DLD1 (cell line): ENCODE data around the gene SREBF1.

Experiments used
- in situ Hi-C: cut with HindIII; loops from 2 replicates; pipeline ENCODE4 v1.10.0; 2017; ENCODE audit warnings: low sequenced_read_pairs

Gene SREBF1

DNA sequence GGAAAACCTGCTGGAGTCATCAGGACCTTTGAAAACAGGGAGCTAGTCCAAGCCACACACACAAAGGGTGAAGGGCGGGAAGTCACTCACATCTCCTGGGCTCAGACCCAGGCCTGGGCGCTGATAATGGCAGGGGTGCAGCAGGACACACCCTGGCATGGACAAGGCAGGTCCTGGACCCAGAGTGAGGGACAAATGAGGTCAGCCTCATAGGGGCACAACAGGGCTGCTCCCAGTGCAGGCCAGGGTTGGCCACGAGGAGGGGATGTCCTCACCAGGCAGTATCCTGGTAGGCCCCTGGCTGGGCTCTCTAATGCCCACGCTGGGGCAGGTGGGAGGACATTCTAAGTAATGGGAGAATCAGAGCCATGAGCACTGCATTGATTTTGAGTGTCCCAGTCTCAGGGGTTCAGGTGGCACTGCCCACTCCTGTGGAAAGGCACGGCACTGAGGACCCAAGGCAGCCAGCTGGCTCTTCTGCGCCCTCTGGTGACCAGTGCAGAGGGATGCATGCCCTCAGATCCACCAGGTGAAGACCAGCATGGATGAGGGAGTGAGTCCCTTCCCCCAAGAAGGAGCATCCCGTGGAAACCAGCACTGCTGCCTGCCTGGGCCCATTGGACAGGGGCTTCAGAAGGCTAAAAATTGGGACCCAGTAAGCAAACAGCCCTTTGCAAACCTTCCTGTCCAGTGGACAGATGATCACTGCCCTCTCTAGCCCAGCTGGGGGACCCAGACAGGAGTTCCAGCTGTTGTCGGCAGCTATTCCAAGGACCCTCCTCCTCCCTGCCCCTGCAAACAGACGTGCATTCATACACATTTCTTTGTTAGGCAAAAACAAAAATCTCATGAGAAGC lies 23.4 kb upstream of the SREBF1 start:
- in situ Hi-C loops: no loop called here

DNA sequence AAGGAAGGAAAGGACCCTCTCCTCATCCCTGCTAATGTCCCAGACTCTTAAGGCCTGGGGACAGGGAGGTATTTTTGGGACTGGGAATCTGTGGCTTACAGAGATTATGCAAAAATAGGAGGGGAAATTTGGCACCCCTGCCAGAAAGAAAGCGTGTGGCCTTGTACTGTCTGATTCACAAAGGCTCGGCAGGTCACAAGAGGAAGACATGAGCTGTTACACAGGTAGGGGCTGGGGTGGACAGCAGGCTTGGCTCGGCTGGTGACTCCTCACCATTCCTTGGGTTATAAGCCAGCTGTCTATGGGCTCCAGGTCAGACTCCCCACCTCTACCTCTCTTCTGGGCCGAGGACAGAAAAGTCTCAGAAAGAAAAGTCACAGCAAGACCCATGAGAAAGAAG lies 20.7 kb upstream of the SREBF1 start:
- in situ Hi-C loops: no loop called here

DNA sequence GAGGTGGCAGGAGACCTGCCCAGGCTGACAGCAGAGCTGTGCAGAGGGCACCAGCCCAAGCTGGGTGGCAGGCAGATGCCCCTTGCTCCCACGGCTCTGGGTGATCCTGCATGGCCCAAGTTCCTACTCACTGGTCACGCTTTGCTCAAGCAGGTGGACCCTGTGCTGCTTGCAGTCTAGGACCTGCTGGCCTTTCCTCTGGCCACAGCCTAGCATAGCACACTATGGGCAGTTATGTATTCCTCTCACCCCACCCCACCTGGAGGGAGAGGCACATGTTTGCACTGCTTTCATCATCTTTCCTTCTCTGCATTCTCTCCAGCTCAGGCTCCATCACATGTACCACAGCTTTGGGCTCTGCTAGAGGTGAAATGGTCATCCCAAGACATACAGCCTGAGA lies 19.6 kb upstream of the SREBF1 start:
- in situ Hi-C loops: no loop called here

DNA sequence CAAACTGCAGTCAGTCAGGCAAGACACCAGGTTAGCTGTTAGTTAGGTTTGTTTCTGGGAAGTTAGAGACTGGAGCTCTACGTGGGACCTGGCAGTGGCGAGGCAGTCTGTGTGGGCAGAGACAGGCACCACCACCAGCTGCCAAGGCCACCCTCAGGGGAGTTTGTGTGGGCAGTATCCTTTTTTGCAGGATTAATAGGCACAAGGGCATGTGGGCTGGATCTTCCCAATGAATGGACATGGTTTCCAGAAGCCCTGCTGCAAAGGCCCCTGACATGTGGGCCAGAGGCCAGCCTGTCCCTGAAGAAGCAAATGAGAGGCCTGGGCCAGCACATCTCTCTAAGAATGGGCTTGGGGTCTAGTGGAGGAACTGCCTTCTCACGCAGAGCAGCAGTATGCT lies 19.2 kb upstream of the SREBF1 start:
- in situ Hi-C loops: no loop called here

DNA sequence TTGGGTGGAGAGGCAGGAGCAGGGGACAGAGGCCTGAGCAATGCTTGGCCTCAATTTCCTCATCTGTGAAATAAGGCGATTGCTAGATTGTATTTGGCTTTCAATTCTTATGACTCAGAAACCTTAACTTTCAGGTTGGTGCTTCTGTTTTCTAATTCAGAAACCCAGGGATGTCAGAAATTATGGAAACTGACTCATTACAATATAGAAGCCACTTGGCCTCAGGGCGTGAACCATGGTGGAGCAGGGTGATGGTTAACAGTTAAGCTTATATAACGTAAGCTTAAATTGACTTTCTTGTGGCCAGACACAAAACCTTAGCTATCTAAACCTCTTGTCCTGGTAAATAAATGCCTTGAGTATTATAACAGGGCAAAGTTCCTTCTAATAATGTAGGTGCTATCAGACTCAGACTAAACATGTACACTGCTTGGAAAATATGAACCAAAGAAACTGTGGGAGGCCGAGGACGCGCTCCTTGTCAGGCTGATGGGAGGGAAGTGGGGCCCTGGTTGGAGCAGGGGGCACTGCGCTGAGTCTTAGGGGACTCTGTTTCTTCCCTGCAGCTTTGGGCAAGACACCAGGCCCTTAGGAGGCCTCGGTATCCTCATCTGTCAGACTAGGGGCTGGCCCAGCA lies 17.1 kb upstream of the SREBF1 start:
- in situ Hi-C loops: no loop called here

DNA sequence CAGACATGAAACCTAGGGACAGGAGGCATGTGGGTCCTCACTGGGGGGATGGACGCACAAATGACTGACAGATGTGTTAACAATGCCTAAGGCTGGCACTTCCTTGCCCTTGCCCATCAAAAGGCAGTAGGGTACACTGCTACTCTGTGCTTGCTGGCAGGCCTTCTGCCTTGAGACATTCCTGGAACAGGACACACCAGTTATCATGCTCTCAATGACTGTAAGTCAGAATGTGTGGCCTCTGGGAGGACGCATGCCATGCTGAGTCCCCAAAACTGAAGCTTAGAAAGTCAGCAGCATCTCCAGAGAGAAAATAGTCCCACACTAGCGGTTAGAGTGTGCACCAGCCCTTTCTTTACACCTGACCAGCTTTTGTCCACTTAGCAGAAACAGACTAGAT lies 16.1 kb upstream of the SREBF1 start:
- in situ Hi-C loops: no loop called here

DNA sequence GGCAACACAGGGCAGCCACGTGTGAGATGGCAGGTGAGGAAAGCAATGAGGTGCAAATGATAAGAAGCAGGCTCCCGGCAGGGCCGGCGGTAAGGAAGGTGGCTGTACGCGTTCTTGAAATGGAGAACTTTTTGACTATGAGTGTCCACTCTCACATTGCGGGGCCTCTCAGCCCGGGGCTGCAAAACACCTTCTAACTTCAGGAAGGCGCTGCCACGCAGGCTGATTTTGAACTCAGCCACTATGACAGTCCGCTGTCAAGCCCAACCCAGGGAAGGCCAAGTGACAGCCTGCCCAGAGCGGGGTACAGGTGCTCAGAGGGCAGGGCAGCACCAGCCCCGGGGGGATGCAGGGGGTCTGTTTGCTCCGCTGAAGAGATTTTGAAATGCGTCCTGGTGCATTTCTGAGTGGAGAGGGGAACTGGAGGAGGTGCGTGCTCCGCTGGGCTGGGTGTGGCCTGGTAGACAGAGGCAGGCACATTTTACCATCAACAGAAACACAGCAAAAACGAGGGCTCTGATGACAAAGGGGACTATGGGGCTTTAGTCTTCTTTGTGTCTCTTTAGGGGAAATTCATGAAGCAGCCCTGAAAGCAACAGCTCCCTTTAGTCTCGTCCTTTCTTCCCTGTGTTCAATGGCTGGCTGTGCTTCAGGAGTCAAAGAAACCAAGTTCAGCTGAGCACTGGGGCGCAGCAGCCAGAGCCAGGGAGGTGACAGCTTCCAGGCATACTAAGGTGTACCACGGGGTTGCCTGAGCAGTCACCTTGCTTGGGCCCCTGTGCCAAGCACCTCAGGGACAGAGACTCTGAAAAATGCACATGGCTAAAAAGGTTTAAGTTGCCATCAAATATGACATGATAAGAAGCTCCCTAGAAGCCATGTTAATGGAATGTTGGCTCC lies 14.6 kb upstream of the SREBF1 start:
- in situ Hi-C loops: no loop called here

DNA sequence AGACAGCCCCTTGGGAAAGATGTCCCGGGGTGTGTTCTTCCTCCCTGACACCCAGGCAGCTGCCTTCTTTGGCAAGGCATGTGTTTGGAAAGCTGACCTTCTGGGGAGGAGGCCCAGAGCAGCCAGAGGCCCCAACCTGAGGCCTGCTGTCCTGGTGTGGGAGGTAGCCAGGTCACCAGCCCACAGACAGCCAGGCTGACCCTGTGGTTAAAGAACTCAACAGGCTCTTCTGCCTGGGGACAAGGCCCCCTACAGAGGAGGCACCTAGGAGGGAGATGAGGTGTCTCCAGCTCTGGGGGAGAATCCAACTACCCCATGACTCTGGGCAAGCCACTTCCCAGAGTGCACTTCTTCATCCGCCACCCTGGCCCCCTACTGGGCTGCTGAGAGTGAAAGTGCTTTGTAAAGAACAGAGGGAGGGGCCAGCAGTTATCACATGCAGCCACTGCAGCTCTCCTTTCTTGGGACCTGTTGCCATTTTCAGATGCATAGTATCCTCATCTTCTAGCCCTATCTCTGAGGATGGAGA lies 13.1 kb upstream of the SREBF1 start:
- in situ Hi-C loops: no loop called here

DNA sequence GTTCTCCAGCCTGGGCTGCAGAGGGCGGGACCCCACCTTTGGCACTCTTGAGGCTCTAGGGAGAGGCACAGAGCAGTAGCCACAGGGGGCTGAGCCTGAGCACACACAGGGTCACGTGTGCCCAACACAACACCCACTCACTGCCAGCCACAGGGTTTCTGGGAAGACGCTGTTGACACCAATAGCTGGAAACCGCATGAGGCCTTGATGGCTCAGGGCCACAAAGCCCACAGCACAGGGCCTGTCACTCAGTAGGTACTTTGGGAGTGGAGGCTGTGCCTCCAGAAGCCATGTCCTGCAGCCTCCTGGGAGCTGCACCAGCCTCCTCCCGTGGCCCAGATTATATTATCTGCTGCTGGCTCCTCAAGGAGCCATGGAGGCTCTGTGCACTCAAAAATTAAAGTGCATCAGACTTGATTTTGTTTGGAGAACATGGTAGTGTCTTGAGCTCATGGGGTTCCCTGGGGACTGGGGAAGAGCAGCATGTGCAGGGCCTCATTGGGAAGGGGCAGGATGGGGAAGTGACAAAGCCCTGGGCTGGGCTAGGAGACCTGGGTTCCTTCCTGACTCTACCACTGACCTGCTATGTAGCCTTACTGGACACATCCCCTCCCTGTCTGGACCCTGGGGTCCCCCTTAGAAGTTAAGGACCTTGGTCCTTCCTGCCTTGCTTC lies 12.5 kb upstream of the SREBF1 start:
- in situ Hi-C loops: no loop called here

DNA sequence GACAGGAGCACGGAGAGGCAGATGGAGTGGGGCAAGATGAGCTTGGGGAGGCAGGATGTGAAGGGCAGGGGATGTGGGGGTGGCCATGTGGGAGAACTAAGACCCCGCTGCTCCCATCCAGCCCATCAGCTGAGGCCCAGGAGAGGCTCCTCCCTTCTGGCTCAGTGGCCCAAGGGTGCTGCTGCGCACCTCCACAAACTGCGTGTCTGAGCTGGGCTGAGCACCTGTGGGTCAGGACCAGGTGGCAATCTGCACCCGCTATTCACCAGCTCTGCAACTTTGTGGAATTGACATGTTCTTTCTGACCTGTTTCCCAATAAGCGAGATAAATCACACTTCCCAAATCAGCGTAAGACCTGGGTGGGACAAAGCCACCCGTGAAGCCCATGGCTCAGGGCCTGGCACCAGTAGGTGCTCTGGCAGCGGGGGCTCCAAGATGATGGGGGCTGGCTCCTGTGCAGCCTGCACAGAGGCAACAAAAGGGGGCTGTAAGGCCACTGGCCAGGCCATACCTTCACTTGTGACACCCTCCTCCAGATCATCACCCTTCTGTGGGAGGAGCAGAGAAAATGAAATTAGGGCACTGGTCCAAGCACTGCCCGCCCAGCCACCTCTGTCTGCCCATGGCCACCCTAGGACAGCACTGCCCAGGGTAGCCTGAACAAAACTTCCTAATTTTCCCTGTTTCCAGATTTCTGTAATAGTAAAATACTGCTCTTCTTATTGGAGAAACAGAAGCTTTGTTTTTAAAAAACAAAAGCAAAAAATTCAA lies 11.7 kb upstream of the SREBF1 start:
- in situ Hi-C loops: no loop called here

DNA sequence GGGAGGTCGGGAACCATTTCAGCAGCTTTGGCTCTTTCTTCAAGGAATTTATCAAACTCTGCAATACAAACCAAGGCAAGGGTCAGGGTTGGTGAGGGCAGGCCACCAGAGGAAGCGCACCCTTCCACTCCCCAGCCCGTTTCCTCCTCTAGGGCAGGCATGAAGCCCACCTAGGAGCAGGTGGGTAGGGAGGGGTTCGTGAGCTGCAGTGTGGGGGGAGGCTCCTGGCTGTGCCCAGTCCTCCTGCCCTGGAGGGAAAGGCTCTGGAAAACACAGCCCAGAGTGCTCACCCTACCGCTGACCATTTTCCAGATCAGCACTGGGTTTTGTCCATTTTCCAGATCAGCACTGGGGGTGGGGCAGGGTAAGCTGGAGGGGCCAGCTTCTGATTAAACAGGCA lies 10.9 kb upstream of the SREBF1 start:
- in situ Hi-C loops: no loop called here

DNA sequence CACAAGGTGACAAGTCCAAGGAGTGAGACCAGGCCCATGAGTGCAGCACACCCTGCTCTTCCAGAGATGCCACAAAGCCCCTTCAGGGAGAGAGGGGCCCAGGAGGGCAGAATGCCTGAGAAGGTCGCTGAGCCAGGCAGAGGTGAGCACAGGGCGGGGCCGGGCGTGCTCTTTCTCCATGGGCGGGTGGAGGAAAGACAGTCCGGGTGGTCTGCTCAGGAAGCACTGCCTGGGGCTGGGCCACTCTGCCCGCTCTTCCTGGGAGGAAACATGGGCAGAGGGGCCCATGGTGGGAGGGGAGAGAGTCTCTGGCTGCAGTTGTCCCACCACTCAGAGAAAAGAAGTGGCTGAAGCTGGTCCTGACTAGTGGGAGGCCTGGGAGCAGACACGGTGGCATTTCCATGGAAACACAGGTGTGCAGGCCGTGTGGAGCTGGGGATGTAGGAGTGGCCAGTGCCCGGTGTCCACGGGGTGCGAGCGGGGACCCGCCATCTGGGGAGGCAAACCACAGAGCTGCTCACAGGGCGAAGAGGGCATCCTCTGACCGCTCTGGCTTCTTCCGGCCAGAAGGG lies 10.4 kb upstream of the SREBF1 start:
- in situ Hi-C loops: no loop called here

DNA sequence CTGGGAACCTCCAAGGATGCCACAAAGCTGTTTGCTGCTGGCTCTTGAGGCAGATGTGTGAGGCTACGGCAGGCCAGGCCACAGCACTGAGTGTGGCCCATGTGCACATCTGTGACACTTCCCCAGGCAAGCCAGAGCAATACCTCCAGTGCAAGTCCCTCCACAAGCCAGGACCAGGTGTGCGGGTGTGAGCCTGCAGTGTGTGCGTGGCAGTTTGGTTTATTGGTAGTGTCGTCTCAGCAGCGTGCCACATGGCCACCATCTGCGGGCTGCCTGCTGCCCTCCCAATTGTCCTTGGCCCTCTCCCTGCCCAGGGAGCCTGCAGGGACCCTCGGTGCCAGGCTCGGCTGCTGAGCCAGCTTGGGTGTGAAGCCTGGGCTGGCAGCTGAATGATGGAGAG lies 9.9 kb upstream of the SREBF1 start:
- in situ Hi-C loops: no loop called here

DNA sequence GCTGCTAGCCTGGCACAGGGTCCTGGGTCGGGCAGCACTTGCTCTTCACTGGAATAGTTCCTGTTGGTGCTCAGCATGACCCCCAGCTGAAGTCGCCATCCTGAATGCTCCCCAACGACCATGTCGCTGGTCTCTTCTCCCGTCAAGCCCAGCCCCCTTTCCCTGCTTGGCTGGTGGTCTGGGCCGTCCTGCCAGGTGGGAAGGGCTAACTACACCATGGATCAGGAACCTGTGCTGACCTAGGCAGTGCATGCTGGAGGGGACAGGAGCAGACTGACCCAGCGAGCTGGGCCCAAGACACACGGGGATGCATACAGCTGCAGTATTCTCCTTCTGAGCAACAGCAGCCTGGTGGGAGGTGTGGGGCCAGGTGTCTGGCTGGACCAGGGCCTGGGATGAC lies 9.2 kb upstream of the SREBF1 start:
- in situ Hi-C loops: no loop called here

DNA sequence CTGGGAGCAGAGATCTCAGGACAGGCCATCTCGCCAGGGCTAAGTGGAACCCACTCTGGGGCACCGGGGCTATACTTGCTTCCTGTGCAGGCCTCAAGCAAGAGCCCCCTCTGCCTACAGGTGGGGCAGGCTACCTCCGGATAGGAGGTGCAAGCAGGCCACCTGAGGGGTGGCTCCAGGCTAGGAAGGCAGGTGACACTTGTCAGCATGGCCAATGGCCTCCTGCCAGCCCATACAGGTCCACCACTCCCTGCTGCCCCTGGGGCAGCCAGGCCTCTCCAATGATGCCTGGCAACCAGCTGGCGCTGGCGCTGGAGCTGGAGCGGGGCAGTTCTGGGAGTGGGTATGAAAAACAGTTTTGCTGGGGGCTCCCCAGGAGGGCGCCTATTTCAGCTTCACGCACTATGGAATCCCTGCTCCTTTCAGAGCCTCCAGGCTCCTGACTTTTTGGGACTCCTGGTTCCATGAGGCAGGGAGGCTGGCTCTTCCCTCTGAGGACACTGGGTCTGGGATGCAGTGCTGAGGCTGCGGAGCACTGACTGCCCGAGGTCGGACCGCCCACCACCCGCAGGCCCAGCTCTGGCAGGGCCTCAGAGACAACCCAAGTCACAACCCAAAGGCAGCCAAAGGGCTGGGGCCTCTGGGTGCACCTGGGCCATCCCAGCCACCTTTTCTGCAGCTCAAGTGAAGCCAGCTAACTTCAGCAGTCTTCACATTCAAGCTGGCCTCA lies 8.4 kb upstream of the SREBF1 start:
- in situ Hi-C loops: no loop called here

DNA sequence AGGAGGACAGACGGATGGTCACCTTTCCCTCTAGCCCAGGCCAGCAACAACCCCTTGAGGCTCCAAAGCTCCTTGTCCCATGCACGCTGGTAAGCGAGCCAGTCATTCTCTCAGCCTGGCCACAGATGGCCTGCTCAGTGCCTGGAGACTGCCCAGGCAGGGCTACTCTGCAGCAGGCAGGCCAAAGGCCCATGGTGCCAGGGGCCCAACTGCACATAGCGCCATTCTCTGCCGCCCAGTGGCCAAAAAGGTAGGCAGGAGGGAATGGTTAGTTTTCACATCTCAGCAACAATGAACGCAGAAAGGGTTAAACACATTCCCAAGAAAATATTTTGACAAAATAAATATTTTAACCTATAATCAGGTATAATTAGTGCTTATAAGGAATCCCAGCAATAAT lies 7.7 kb upstream of the SREBF1 start:
- in situ Hi-C loops: no loop called here

DNA sequence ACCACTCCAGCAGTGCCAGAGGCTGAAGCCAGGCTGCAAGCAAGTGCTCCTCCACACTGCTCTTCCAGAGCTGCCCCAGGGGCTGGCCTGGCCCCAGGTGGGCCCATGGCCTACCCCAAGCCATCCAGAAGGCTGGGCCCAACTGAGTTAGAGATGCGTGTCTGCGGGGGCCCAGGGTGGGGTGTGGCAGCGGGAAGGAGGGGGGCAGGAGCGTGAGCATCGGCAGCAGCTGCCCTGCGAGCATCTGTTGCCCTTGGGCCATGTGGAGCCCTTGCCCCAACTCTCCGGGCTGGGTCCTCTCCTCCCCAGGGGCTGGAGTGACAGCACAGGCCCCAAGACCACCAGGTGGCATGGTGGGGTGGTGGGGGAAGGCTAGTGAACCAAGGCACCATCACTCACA lies 7.3 kb upstream of the SREBF1 start:
- in situ Hi-C loops: no loop called here

DNA sequence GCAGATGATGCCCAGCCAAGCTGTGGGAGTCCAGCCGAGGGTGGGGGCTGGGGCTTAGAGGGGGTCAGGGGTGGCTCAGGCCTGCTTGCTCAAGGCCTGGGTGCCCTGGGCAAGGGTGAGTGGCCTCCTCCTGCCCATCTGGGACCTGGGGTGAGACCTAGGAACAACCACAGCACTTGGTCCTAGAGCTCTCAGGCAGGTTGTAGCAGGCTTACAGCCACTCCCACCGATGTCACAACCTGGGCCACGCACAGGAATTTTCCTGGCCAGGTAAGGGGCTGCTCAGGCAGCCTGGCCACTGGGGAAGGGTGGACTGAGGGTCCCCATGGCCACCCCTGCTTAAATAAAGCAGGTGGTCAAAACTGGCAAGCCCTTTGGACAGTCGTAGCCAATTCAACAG lies 6.3 kb upstream of the SREBF1 start:
- in situ Hi-C loops: no loop called here
